ENCODE results near the gene CROCC. TPM values are rescaled to one million over a fixed set of nuclear protein-coding genes. Genes with fewer than 3 reads are reported as not detected.
"Not testable (repeated sequence)": the region's sequence is repeated elsewhere in the genome, so short reads cannot be mapped to it uniquely, and the experiment has no call there.

The CROCC gene
- total RNA-seq, 3 donors from 2014 or later, result 12.2 to 32.5 (median 16.8) TPM

- no peak for TF ChIP-seq CTCF (IDR thresholded peaks at IDR 0.05)
- Histone ChIP-seq H3K4me3 (no peak overlapping the region), H3K9me3 (no peaks in the 10 kb centered on the region), H3K36me3 (ENCODE audit: low read depth) (no peaks in the 10 kb centered on the region), H3K4me1 (ENCODE audit: low read depth) (no peaks in the 10 kb centered on the region)
- DNase-seq, result no peak
- intact Hi-C loops (cut with DNase I, micrococcal nuclease), result no loop called here
- ATAC-seq, result no peak
These were observed 16.9 kb downstream of the CROCC start for GRCh38 chr1:16938351-16939321.

GRCh38 chr1:16939386-16940180, 17.9 kb downstream of the CROCC start:
- intact Hi-C loops (cut with DNase I, micrococcal nuclease); H3K4me3 ChIP-seq; H3K36me3 ChIP-seq (ENCODE audit: low read depth); DNase-seq; H3K4me1 ChIP-seq (ENCODE audit: low read depth); H3K9me3 ChIP-seq: not testable (repeated sequence)
- peak; percentile 23 for ATAC-seq

- intact Hi-C loops (cut with DNase I, micrococcal nuclease), result no loop called here
- Histone ChIP-seq H3K9me3 (no peaks in the 10 kb centered on the region), H3K4me1 (ENCODE audit: low read depth) (peaks cover 10% of the 10 kb centered on the region), H3K4me3 (no peak overlapping the region), H3K36me3 (ENCODE audit: low read depth) (no peaks in the 10 kb centered on the region)
- DNase-seq (no peak), ATAC-seq (no peak)
- no peak for TF ChIP-seq CTCF (IDR thresholded peaks at IDR 0.05)
These were observed 22.3 kb downstream of the CROCC start for GRCh38 chr1:16944038-16944437.

GRCh38 chr1:16945512-16945911, 23.8 kb downstream of the CROCC start:
- H3K36me3 ChIP-seq (ENCODE audit: low read depth); H3K9me3 ChIP-seq; DNase-seq; ATAC-seq; intact Hi-C loops (cut with DNase I, micrococcal nuclease); H3K4me3 ChIP-seq: not testable (repeated sequence)
- H3K4me1 ChIP-seq (ENCODE audit: low read depth), result peaks cover 10% of the 10 kb centered on the region

GRCh38 chr1:16946185-16946584, 24.5 kb downstream of the CROCC start:
- intact Hi-C loops (cut with DNase I, micrococcal nuclease); ATAC-seq: not testable (repeated sequence)

GRCh38 chr1:16946646-16947045, 24.9 kb downstream of the CROCC start:
- DNase-seq (no peak), ATAC-seq (no peak)
- TF ChIP-seq CTCF (IDR thresholded peaks at IDR 0.05), result no peak
- H3K4me1 ChIP-seq (ENCODE audit: low read depth), result peaks cover 10% of the 10 kb centered on the region
- intact Hi-C loops (cut with DNase I, micrococcal nuclease), result no loop called here
- H3K36me3 ChIP-seq (ENCODE audit: low read depth), result no peaks in the 10 kb centered on the region
- no peaks in the 10 kb centered on the region for H3K9me3 ChIP-seq
- H3K4me3 ChIP-seq, result no peak overlapping the region

More at GRCh38 chr1:16946185-16946584, 24.5 kb downstream of the CROCC start:
- DNase-seq; H3K9me3 ChIP-seq; H3K36me3 ChIP-seq (ENCODE audit: low read depth); H3K4me3 ChIP-seq: not testable (repeated sequence)
- H3K4me1 ChIP-seq (ENCODE audit: low read depth), result peaks cover 10% of the 10 kb centered on the region

GRCh38 chr1:16948282-16948891, 26.7 kb downstream of the CROCC start:
- H3K36me3 ChIP-seq (ENCODE audit: low read depth); H3K9me3 ChIP-seq; intact Hi-C loops (cut with DNase I, micrococcal nuclease); H3K4me3 ChIP-seq: not testable (repeated sequence)
- peaks cover 10% of the 10 kb centered on the region for H3K4me1 ChIP-seq (ENCODE audit: low read depth)
- ATAC-seq (peak; percentile 97), DNase-seq (peak; percentile 34 to 77 (median 75))

- intact Hi-C loops (cut with DNase I, micrococcal nuclease); H3K4me3 ChIP-seq: not testable (repeated sequence)
- peak; percentile 63 for ATAC-seq
These were observed 27.3 kb downstream of the CROCC start for GRCh38 chr1:16949026-16949425.

GRCh38 chr1:16952376-16952775, 30.6 kb downstream of the CROCC start:
- not testable (repeated sequence) for H3K9me3 ChIP-seq; H3K4me3 ChIP-seq; H3K36me3 ChIP-seq (ENCODE audit: low read depth); ATAC-seq; DNase-seq
- H3K4me1 ChIP-seq (ENCODE audit: low read depth), result peaks cover 10% of the 10 kb centered on the region
- intact Hi-C loops (cut with DNase I, micrococcal nuclease), result loop anchor here (5.0 to 10.0 kb wide), 2 partner anchors 92 to 95 kb away; no protein-coding TSS in a partner anchor

More at GRCh38 chr1:16949026-16949425, 27.3 kb downstream of the CROCC start:
- DNase-seq, result peak in 2 of 3 donors; percentile 59 to 73
- not testable (repeated sequence) for H3K36me3 ChIP-seq (ENCODE audit: low read depth); H3K9me3 ChIP-seq
- H3K4me1 ChIP-seq (ENCODE audit: low read depth), result peaks cover 10% of the 10 kb centered on the region

All from mucosa of descending colon (tissue), 3 donors.